Smooth muscle cell (in vitro differentiated cells): ENCODE data around the gene RNF215. TPM values are rescaled to one million over a fixed set of nuclear protein-coding genes. Genes with fewer than 3 reads are reported as not detected.

ENCODE experiments used
- DNase-seq: peaks from one replicate; lab custom pipeline; 2025; ENCODE audit not compliant: unreplicated experiment; lab: John Stamatoyannopoulos, UW
- H2AFZ ChIP-seq: fragments of 200-600 bp; sonication (generic); 2 replicates; pipeline ENCODE4 v1.6.0; 2016; ENCODE audit warnings: antibody characterized with exemption, low read depth, mild to moderate bottlenecking
- H3F3A ChIP-seq: fragments of 200-600 bp; sonication (generic); 2 replicates; pipeline ENCODE4 v1.6.0; 2017; ENCODE audit warnings: antibody characterized with exemption, low read depth
- H3K27ac ChIP-seq: fragments of 200-600 bp; sonication (generic); 2 replicates; pipeline ENCODE4 v1.5.1; 2016; ENCODE audit warnings: low read depth, mild to moderate bottlenecking
- H3K27me3 ChIP-seq: fragments of 200-600 bp; sonication (generic); 2 replicates; pipeline ENCODE4 v1.6.1; 2016; ENCODE audit warnings: low read depth, mild to moderate bottlenecking
- H3K36me3 ChIP-seq: fragments of 200-600 bp; sonication (generic); 2 replicates; pipeline ENCODE4 v1.5.1; 2016; ENCODE audit warnings: low read depth
- H3K4me1 ChIP-seq: fragments of 200-600 bp; sonication (generic); 2 replicates; pipeline ENCODE4 v1.5.1; 2016; ENCODE audit warnings: low read depth
- H3K4me2 ChIP-seq: fragments of 200-600 bp; sonication (generic); 2 replicates; pipeline ENCODE4 v1.6.0; 2016; ENCODE audit warnings: mild to moderate bottlenecking
- H3K4me3 ChIP-seq: fragments of 200-600 bp; sonication (generic); 2 replicates; pipeline ENCODE4 v1.5.1; 2016; ENCODE audit warnings: mild to moderate bottlenecking
- H3K79me2 ChIP-seq: fragments of 200-600 bp; sonication (generic); 2 replicates; pipeline ENCODE4 v1.6.0; 2016; ENCODE audit warnings: low read depth, mild to moderate bottlenecking
- H3K9ac ChIP-seq: fragments of 200-600 bp; sonication (generic); 2 replicates; pipeline ENCODE4 v1.6.0; 2016; ENCODE audit warnings: low read depth
- H3K9me3 ChIP-seq: fragments of 200-600 bp; sonication (generic); replicated peaks from 2 replicates; pipeline ENCODE4 v1.5.1; 2016; ENCODE audit warnings: low read depth
- H4K20me1 ChIP-seq: fragments of 200-600 bp; sonication (generic); 2 replicates; pipeline ENCODE4 v1.6.0; 2016; ENCODE audit warnings: low read depth
- CTCF ChIP-seq: fragments of 200-600 bp; sonication (generic); IDR thresholded peaks from 2 replicates; pipeline ENCODE4 v1.5.1; 2017; ENCODE audit warnings: borderline replicate concordance, mild to moderate bottlenecking, antibody characterized with exemption; ENCODE audit not compliant: insufficient read depth, poor library complexity, severe bottlenecking
- WGBS: methylation state at CpG from one replicate; pipeline ENCODE4 v1.1.7; 2016; ENCODE audit warnings: low lambda C conversion rate; 5-methylcytosine and 5-hydroxymethylcytosine counted together
- polyA plus RNA-seq: library from polyadenylated mRNA; unstranded; fragments of >200 nt; fragmentation: Nextera tagmentation; extraction: Ambion mirVana; gene quantifications from 2 replicates; pipeline ENCODE4 v1.2.1, GENCODE V29; 2016
- total RNA-seq: library from RNA; depleted of rRNA; stranded (reverse); fragments of >200 nt; gene quantifications from 2 replicates; pipeline ENCODE4 v1.2.3, GENCODE V29; 2014

Gene RNF215
- total and polyA plus RNA-seq, 2 experiments from 2014 or later: 5.9 to 11.6 TPM

DNA sequence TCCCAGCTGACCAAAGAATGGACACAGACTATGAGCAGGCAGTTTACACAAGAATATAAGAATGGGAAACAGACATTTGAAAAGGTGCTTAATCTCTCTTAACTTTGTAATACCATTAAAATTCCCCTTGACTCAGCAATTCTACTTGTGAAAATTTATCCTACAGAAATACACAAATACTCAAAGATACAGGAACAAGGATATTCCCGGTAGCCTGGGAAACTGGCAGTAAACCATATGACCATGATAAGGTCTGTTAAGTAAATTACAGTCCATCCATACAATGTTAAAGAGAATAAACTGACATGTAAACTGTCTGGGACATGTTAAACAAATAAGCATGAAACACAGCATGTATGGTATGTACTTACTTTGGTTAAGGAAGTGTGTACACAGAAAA is 29.6 kb upstream of the RNF215 start:
- WGBS: 71% methylated on average over 1 of the region's 1 CpG
- Histone ChIP-seq H4K20me1 (no peaks in the 10 kb centered on the region), H3K9me3 (no peaks in the 10 kb centered on the region), H3K27ac (peak overlapping the region; percentile 34), H3F3A (peaks cover 5% of the 10 kb centered on the region), H3K4me2 (no peak overlapping the region), H3K4me3 (no peak overlapping the region), H3K36me3 (no peaks in the 10 kb centered on the region), H3K79me2 (no peaks in the 10 kb centered on the region), H3K9ac (no peak overlapping the region), H3K27me3 (no peaks in the 10 kb centered on the region), H2AFZ (no peak overlapping the region), H3K4me1 (peaks cover 12% of the 10 kb centered on the region)
- TF ChIP-seq CTCF: no peak
- DNase-seq: no peak

- Histone ChIP-seq H3K4me1 (peaks cover 7% of the 10 kb centered on the region), H3K36me3 (no peaks in the 10 kb centered on the region), H3K27ac (peak overlapping the region; percentile 34), H3F3A (peaks cover 1% of the 10 kb centered on the region), H2AFZ (no peak overlapping the region), H3K27me3 (no peaks in the 10 kb centered on the region), H3K9ac (no peak overlapping the region), H3K79me2 (no peaks in the 10 kb centered on the region), H4K20me1 (no peaks in the 10 kb centered on the region), H3K9me3 (no peaks in the 10 kb centered on the region), H3K4me2 (no peak overlapping the region), H3K4me3 (no peak overlapping the region)
- 47% methylated on average over 2 of the region's 2 CpGs for WGBS
- TF ChIP-seq CTCF: no peak
- no peak for DNase-seq
Measured at GRCh38 chr22:30416403-30416802, 29.2 kb upstream of the RNF215 start.

DNA sequence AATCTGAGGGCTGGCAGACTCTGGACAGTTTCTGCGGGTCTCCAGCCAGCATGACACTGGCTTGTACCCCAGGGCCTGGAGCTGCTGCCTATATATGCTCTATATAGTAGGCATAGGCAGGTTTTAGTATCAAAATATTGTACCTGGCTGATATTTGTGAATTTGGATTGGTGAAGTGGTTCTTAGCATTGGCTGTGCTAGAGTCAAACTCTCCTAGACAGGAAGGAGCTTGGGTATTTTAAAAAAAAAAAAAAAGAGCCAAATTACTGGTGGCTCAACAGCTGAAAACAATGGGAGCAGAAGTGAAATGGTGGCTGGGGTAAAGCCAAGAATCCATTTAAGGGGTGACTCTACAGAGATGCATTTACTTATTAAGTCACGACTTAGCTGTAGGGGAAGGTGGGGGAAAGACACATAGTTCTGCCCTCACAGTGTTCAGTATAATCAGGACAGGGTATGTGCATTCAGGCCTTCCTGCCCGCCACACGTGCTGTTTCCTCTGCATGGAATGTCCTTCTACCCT is 27.4 kb upstream of the RNF215 start:
- Histone ChIP-seq H4K20me1 (no peaks in the 10 kb centered on the region), H3K9me3 (no peaks in the 10 kb centered on the region), H2AFZ (no peak overlapping the region), H3K79me2 (no peaks in the 10 kb centered on the region), H3K4me1 (no peaks in the 10 kb centered on the region), H3K27me3 (no peaks in the 10 kb centered on the region), H3K27ac (no peak overlapping the region), H3K4me2 (no peak overlapping the region), H3F3A (no peaks in the 10 kb centered on the region), H3K9ac (no peak overlapping the region), H3K36me3 (no peaks in the 10 kb centered on the region), H3K4me3 (no peak overlapping the region)
- DNase-seq: no peak
- WGBS: 92% methylated on average over 4 of the region's 4 CpGs
- no peak for TF ChIP-seq CTCF
